Body of pancreas (tissue), 4 donors: ENCODE data around the gene PNKD. TPM values are rescaled to one million over a fixed set of nuclear protein-coding genes. Genes with fewer than 3 reads are reported as not detected.
A peak's percentile ranks its signal among the peaks of the same experiment; 100 is the strongest.

Experiments
- ATAC-seq: fragments of 150-250 bp; one replicate; pipeline ENCODE4 v1.9.1; 2016
- DNase-seq, 4 donors: peaks; one replicate each; pipeline ENCODE4 v3.0.0-alpha.2; 2019
- H3K27ac ChIP-seq, 4 donors: fragments of 200-600 bp; sonication (generic); 1 replicate in 3 of 4; 2 replicates in 1 of 4; pipeline versions ENCODE4 v1.5.1 to v1.6.1; 2016 to 2019; ENCODE audit warnings: mild to moderate bottlenecking in 1 of 4, mixed read lengths in 1 of 4, moderate library complexity in 1 of 4
- H3K27me3 ChIP-seq, 2 donors: fragments of 200-600 bp; sonication (generic); one replicate each; pipeline ENCODE4 v1.6.0; 2016; ENCODE audit warnings: mild to moderate bottlenecking in 1 of 2
- H3K36me3 ChIP-seq, 2 donors: fragments of 200-600 bp; sonication (generic); replicated peaks in 1 of 2; 2 replicates each; pipeline ENCODE4 v1.5.1; 2016; ENCODE audit warnings: low read depth in 2 of 2; ENCODE audit not compliant: insufficient read depth in 1 of 2
- H3K4me1 ChIP-seq: fragments of 200-600 bp; sonication (generic); one replicate; pipeline ENCODE4 v1.6.0; 2016
- H3K4me3 ChIP-seq, 2 donors: fragments of 200-600 bp; sonication (generic); 1 replicate in 1 of 2; 2 replicates in 1 of 2; pipeline ENCODE4 v1.5.1; 2016 to 2019
- H3K9me3 ChIP-seq, 3 donors: fragments of 200-600 bp; sonication (generic); 1 replicate in 2 of 3; 2 replicates in 1 of 3; pipeline ENCODE4 v1.5.1; 2016
- CTCF ChIP-seq, 7 experiments: fragments of 450-650 bp in 4 of 7; fragments of 200-600 bp in 3 of 7; sonication (generic) in 3 of 7; IDR thresholded peaks; one replicate each; pipeline ENCODE4 v1.5.1; 2016 to 2019; ENCODE audit warnings: antibody characterized with exemption in 7 of 7
- POLR2A ChIP-seq, 3 donors: fragments of 450-650 bp; IDR thresholded peaks; one replicate each; pipeline ENCODE4 v1.6.1; 2016; ENCODE audit warnings: antibody characterized with exemption in 3 of 3, mild to moderate bottlenecking in 2 of 3
- WGBS, 2 donors: methylation state at CpG; one replicate each; pipeline ENCODE4 v1.1.5; 2017; 5-methylcytosine and 5-hydroxymethylcytosine counted together
- intact Hi-C: fragments of 100-400 bp; cut with DNase I; formaldehyde crosslinking; loops from one replicate; pipeline ENCODE4 v1.15.1; 2023
- total RNA-seq, 2 donors: library from RNA; depleted of rRNA; stranded (reverse); fragments of >200 nt; gene quantifications; one replicate each; pipeline ENCODE4 v1.1.0, GENCODE V29; 2016

PNKD gene
- total RNA-seq, 2 donors from 2014 or later = 17.1 to 21.3 TPM

GRCh38 chr2:218290316-218291261 lies 20.3 kb downstream of the PNKD start:
- peak overlapping the region; percentile 98 to 100 (median 98) for H3K27ac ChIP-seq
- DNase-seq = peak in 1 of 4 donors; percentile 38
- WGBS, 2 donors = 8 to 13% methylated on average over 12 of the region's 12 CpGs
- intact Hi-C loops = no loop called here
- no peaks in the 10 kb centered on the region for H3K36me3 ChIP-seq
- no peak for ATAC-seq
- no peak for TF ChIP-seq POLR2A (IDR thresholded peaks at IDR 0.05)
- no peaks in the 10 kb centered on the region for H3K27me3 ChIP-seq
- H3K4me3 ChIP-seq = peak overlapping the region in 1 of 2 donors; percentile 58
- H3K9me3 ChIP-seq = no peaks in the 10 kb centered on the region
- H3K4me1 ChIP-seq = peaks cover 91% of the 10 kb centered on the region

GRCh38 chr2:218291318-218292047 lies 21.2 kb downstream of the PNKD start:
- Histone ChIP-seq H3K27ac (peak overlapping the region; percentile 98 to 100 (median 98)), H3K4me1 (peaks cover 91% of the 10 kb centered on the region), H3K36me3 (no peaks in the 10 kb centered on the region), H3K4me3 (peak overlapping the region; percentile 37 to 58), H3K27me3 (no peaks in the 10 kb centered on the region), H3K9me3 (no peaks in the 10 kb centered on the region)
- no peak for TF ChIP-seq CTCF (IDR thresholded peaks at IDR 0.05)
- peak in 3 of 4 donors; percentile 41 to 63 (median 50) for DNase-seq
- no peak for ATAC-seq
- 10 to 11% methylated on average over 6 to 12 of the region's 12 CpGs for WGBS, 2 donors
- intact Hi-C loops = no loop called here

- H3K4me3 ChIP-seq = peak within 1 kb of the TSS; percentile 37 to 58
- DNase-seq (peak; percentile 84 to 88 (median 86)), ATAC-seq (peak; percentile 72)
- no peaks in the 10 kb centered on the region for H3K9me3 ChIP-seq
- intact Hi-C loops = no loop called here
- TF ChIP-seq POLR2A (IDR thresholded peaks at IDR 0.05) (peak; percentile 94 to 97 (median 95)), CTCF (IDR thresholded peaks at IDR 0.05) (peak; percentile 46 to 99 (median 94))
- WGBS, 2 donors = 4 to 9% methylated on average over 15 to 56 of the region's 63 CpGs
- no peaks in the 10 kb centered on the region for H3K27me3 ChIP-seq
- peaks cover 91% of the 10 kb centered on the region for H3K4me1 ChIP-seq
- no peaks in the 10 kb centered on the region for H3K36me3 ChIP-seq
- H3K27ac ChIP-seq = peak within 1 kb of the TSS; percentile 98 to 100 (median 98)
Observed at GRCh38 chr2:218292048-218293014, 22.0 kb downstream of the PNKD start, which contains the start of gene TMBIM1. Gene TMBIM1 (minus strand): TSS chr2:218292503. CDS start chr2:218282141, 10,362 bp downstream.

GRCh38 chr2:218293715-218294429 lies 23.6 kb downstream of the PNKD start:
- 33 to 34% methylated on average over 5 of the region's 5 CpGs for WGBS, 2 donors
- intact Hi-C loops = no loop called here
- Histone ChIP-seq H3K9me3 (no peaks in the 10 kb centered on the region), H3K4me3 (no peak overlapping the region), H3K36me3 (no peaks in the 10 kb centered on the region), H3K4me1 (peaks cover 89% of the 10 kb centered on the region), H3K27me3 (no peaks in the 10 kb centered on the region), H3K27ac (peak overlapping the region; percentile 97 to 99 (median 98))
- no peak for ATAC-seq
- no peak for TF ChIP-seq POLR2A (IDR thresholded peaks at IDR 0.05)
- peak in 1 of 7 experiments; percentile 2 for TF ChIP-seq CTCF (IDR thresholded peaks at IDR 0.05)
- peak in 1 of 4 donors; percentile 41 for DNase-seq
